ENCODE data around the gene ZNF324B.
"Not testable (repeated sequence)": the region's sequence is repeated elsewhere in the genome, so short reads cannot be mapped to it uniquely, and the experiment has no call there.

Gene ZNF324B

DNA sequence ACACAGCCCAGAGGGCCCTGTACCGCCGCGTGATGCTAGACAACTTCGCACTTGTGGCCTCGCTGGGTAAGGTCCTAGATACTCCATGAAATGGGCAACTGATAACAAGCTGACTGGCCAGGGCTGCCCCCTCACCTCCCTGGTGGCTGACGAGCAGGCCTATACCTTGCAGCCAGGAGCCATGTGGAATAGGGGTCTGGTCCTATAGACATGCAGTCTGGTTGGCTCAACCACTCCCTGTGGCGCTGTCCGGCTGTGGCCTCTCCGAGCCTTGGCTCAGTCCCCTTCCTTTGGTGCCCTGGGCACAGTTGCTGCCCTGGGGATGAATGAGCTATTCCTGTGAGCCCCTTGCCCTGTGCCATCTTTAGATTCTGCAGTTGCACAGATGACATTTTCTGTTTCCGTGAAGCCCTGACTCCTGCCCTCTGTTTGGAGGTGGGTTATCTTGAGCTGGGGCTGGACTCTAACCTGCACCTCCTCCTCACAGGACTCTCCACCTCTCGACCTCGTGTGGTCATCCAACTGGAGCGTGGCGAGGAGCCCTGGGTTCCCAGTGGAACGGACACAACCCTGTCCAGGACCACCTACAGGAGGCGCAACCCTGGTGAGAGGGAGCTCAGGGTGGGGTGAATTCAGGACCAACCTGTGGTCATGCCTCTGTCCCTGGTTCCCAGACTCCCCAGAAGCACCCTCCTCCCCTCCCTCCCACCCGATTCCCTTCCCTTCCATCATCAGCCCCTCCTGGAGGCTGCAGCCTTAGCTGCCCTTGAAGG lies 18.0 kb downstream of the ZNF324B start:
- no peak for TF ChIP-seq ZNF768 (tag by site-specific recombination; IDR thresholded peaks at IDR 0.05)
- TF ChIP-seq ZNF423 (tag by site-specific recombination; IDR thresholded peaks at IDR 0.05): no peak
- no peak for TF ChIP-seq ZNF747 (tag by site-specific recombination; IDR thresholded peaks at IDR 0.05)
- no peak overlapping the region for H3K27ac ChIP-seq (ENCODE audit: extremely low read depth, low read depth, low read length)
- POLR2A ChIA-PET: interaction anchor here (0.6 to 1.2 kb wide), 4 partner anchors 15 to 92 kb away, joined by 3 to 9 read pairs (median 5); partner anchors contain the start of gene ZNF324B
- peaks cover 9 to 50% of the 10 kb centered on the region in 2 experiments; a peak in 2 of 3 replicates for H3K36me3 ChIP-seq (ENCODE audit: control insufficient read depth in 2 of 2, insufficient read depth in 1 of 2, low read length in 2 of 2)
- CTCF ChIA-PET: interaction anchor here (0.6 to 1.2 kb wide), 4 partner anchors 30 to 202 kb away, joined by 3 read pairs; no protein-coding TSS in a partner anchor
- H3K4me1 ChIP-seq (ENCODE audit: control insufficient read depth, insufficient read depth, low read length): no peaks in the 10 kb centered on the region; the same call in 1 of the 2 replicates
- no peaks in the 10 kb centered on the region for H3K9me3 ChIP-seq (ENCODE audit: control insufficient read depth, insufficient read depth, low read depth, low read length)
- no peak overlapping the region for H3K4me3 ChIP-seq (ENCODE audit: low read depth, low read length)

DNA sequence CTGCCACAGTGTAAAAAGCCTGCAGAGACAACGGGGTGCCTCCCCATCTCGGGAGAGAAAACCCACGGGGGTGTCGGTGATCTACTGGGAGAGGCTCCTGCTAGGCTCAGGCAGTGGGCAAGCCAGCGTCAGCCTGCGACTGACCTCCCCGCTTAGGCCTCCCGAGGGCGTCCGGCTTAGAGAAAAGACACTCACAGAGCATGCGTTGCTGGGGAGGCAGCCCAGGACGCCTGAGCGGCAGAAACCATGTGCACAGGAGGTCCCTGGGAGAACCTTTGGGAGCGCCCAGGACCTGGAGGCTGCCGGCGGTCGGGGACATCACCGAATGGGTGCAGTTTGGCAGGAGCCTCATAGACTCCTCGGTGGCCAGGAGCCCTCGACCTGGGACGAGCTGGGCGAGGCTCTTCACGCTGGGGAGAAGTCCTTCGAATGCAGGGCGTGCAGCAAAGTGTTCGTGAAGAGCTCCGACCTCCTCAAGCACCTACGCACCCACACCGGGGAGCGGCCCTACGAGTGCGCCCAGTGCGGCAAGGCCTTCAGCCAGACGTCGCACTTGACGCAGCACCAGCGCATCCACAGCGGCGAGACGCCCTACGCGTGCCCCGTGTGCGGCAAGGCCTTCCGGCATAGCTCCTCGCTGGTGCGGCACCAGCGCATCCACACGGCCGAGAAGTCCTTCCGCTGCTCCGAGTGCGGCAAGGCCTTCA lies 19.6 kb downstream of the ZNF324B start:
- CTCF ChIA-PET; H3K9me3 ChIP-seq (ENCODE audit: control insufficient read depth, insufficient read depth, low read depth, low read length); H3K4me1 ChIP-seq (ENCODE audit: control insufficient read depth, insufficient read depth, low read length); H3K27ac ChIP-seq (ENCODE audit: extremely low read depth, low read depth, low read length); H3K4me3 ChIP-seq (ENCODE audit: low read depth, low read length); POLR2A ChIA-PET: not testable (repeated sequence)
- peaks cover 9 to 50% of the 10 kb centered on the region in 2 experiments; a peak in 2 of 3 replicates for H3K36me3 ChIP-seq (ENCODE audit: control insufficient read depth in 2 of 2, insufficient read depth in 1 of 2, low read length in 2 of 2)

- peaks cover 9 to 50% of the 10 kb centered on the region in 2 experiments; a peak in 2 of 3 replicates for H3K36me3 ChIP-seq (ENCODE audit: control insufficient read depth in 2 of 2, insufficient read depth in 1 of 2, low read length in 2 of 2)
- H3K27ac ChIP-seq (ENCODE audit: extremely low read depth, low read depth, low read length): no peak overlapping the region
- ChIA-PET POLR2A (no interaction called here), CTCF (no interaction called here)
- TF ChIP-seq ZNF404 (tag by site-specific recombination; IDR thresholded peaks at IDR 0.05): no peak
- TF ChIP-seq BCL11B (tag by site-specific recombination; IDR thresholded peaks at IDR 0.05; ENCODE audit: low read depth): no peak
- no peak for TF ChIP-seq SP7 (tag by site-specific recombination; IDR thresholded peaks at IDR 0.05)
- TF ChIP-seq ZFP69B (tag by site-specific recombination; IDR thresholded peaks at IDR 0.05): no peak
- TF ChIP-seq ZNF292 (tag by site-specific recombination; IDR thresholded peaks at IDR 0.05; ENCODE audit: borderline replicate concordance, low read depth): no peak
- no peak for TF ChIP-seq ZNF155 (tag by site-specific recombination; IDR thresholded peaks at IDR 0.05)
- TF ChIP-seq, protein P1, sequence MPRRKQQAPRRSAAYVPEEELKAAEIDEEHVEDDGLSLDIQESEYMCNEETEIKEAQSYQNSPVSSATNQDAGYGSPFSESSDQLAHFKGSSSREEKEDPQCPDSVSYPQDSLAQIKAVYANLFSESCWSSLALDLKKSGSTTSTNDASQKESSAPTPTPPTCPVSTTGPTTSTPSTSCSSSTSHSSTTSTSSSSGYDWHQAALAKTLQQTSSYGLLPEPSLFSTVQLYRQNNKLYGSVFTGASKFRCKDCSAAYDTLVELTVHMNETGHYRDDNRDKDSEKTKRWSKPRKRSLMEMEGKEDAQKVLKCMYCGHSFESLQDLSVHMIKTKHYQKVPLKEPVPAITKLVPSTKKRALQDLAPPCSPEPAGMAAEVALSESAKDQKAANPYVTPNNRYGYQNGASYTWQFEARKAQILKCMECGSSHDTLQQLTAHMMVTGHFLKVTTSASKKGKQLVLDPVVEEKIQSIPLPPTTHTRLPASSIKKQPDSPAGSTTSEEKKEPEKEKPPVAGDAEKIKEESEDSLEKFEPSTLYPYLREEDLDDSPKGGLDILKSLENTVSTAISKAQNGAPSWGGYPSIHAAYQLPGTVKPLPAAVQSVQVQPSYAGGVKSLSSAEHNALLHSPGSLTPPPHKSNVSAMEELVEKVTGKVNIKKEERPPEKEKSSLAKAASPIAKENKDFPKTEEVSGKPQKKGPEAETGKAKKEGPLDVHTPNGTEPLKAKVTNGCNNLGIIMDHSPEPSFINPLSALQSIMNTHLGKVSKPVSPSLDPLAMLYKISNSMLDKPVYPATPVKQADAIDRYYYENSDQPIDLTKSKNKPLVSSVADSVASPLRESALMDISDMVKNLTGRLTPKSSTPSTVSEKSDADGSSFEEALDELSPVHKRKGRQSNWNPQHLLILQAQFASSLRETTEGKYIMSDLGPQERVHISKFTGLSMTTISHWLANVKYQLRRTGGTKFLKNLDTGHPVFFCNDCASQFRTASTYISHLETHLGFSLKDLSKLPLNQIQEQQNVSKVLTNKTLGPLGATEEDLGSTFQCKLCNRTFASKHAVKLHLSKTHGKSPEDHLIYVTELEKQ (tag by site-specific recombination; IDR thresholded peaks at IDR 0.05; ENCODE audit: borderline replicate concordance): no peak
- no peak overlapping the region for H3K4me3 ChIP-seq (ENCODE audit: low read depth, low read length)
- H3K4me1 ChIP-seq (ENCODE audit: control insufficient read depth, insufficient read depth, low read length): peaks cover 7% of the 10 kb centered on the region
- no peaks in the 10 kb centered on the region for H3K9me3 ChIP-seq (ENCODE audit: control insufficient read depth, insufficient read depth, low read depth, low read length)
Observed at GRCh38 chr19:58471736-58472135, 20.3 kb downstream of the ZNF324B start.

DNA sequence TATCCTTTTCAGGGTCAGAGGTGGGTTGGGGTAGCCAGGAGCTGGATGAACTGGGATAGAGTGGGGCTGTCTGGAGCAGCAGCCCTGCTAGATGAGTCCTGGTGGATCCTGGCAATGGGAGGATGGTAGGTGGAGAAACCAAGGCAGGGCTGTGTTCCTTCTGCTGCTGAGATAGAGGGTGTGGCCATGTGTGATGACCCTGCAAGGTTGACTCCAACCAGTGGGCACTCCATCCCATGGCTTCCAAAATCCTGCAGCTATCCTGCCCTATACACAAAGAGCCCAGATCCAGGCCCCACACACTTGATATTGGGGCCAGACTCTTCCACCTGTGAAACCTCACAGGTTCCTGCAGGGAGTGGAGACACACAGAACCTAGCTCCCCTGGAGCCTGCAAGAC lies 22.4 kb downstream of the ZNF324B start:
- H3K4me1 ChIP-seq (ENCODE audit: control insufficient read depth, insufficient read depth, low read length): peaks cover 7% of the 10 kb centered on the region; the same call in 1 of the 2 replicates
- no peaks in the 10 kb centered on the region for H3K9me3 ChIP-seq (ENCODE audit: control insufficient read depth, insufficient read depth, low read depth, low read length)
- TF ChIP-seq HOXD13 (CRISPR knock-in tag; IDR thresholded peaks at IDR 0.05; ENCODE audit: borderline replicate concordance) (0 out of 2 replicates have a peak, but pooled peaks have one; percentile 5), KLF9 (tag by site-specific recombination; IDR thresholded peaks at IDR 0.05; ENCODE audit: low read depth) (no peak)
- ChIA-PET POLR2A (interaction anchor here (0.7 to 2.5 kb wide), 3 partner anchors 23 to 80 kb away, joined by 3 to 9 read pairs (median 4); partner anchors contain the start of genes ZNF324B and ZNF584), CTCF (interaction anchor here (1.8 kb wide), 1 partner anchor 46 kb away, joined by 10 read pairs; the partner anchor contains the start of gene ZBTB45)
- H3K4me3 ChIP-seq (ENCODE audit: low read depth, low read length): no peak overlapping the region
- H3K36me3 ChIP-seq (ENCODE audit: control insufficient read depth in 2 of 2, insufficient read depth in 1 of 2, low read length in 2 of 2): peaks cover 13 to 60% of the 10 kb centered on the region in 2 experiments
- H3K27ac ChIP-seq (ENCODE audit: extremely low read depth, low read depth, low read length): no peak overlapping the region

Measured in HEK293 (cell line).